GM23338 (cell line): ENCODE results near the gene CTSC. TPM values are rescaled to one million over a fixed set of nuclear protein-coding genes. Genes with fewer than 3 reads are reported as not detected.
A peak's percentile ranks its signal among the peaks of the same experiment; 100 is the strongest.

Source experiments
- ATAC-seq: fragments of 200-7000 bp; cut with Tn5 transposase; 3 replicates; pipeline ENCODE4 v1.9.1; 2020
- DNase-seq: peaks from one replicate; pipeline ENCODE4 v3.0.0-alpha.2; 2015; ENCODE audit warnings: low spot score
- H2AFZ ChIP-seq: fragments of 200-600 bp; sonication (generic); 2 replicates; pipeline ENCODE4 v1.8.0; 2016; ENCODE audit warnings: antibody characterized with exemption, mild to moderate bottlenecking, moderate library complexity
- H3F3A ChIP-seq: fragments of 200-600 bp; sonication (generic); replicated peaks from 2 replicates; pipeline ENCODE4 v1.8.0; 2017; ENCODE audit warnings: antibody characterized with exemption, mixed run types, low read depth
- H3K27ac ChIP-seq: fragments of 200-600 bp; sonication (generic); 2 replicates; pipeline ENCODE4 v1.6.1; 2016; ENCODE audit warnings: low read depth
- H3K27me3 ChIP-seq: fragments of 200-600 bp; sonication (generic); 2 replicates; pipeline ENCODE4 v1.8.0; 2016; ENCODE audit warnings: mild to moderate bottlenecking, mixed run types, moderate library complexity; ENCODE audit not compliant: insufficient read depth
- H3K36me3 ChIP-seq: fragments of 200-600 bp; sonication (generic); 2 replicates; pipeline ENCODE4 v1.8.0; 2016; ENCODE audit warnings: mild to moderate bottlenecking; ENCODE audit not compliant: insufficient read depth
- H3K4me1 ChIP-seq: fragments of 200-600 bp; sonication (generic); 2 replicates; pipeline ENCODE4 v1.8.0; 2016; ENCODE audit warnings: mild to moderate bottlenecking, moderate library complexity; ENCODE audit not compliant: insufficient read depth
- H3K4me2 ChIP-seq: fragments of 200-600 bp; sonication (generic); 2 replicates; pipeline ENCODE4 v1.7.1; 2017; ENCODE audit warnings: mixed run types
- H3K4me3 ChIP-seq: fragments of 200-600 bp; sonication (generic); 2 replicates; pipeline ENCODE4 v1.6.1; 2016; ENCODE audit warnings: mixed run types
- H3K79me2 ChIP-seq: fragments of 200-600 bp; sonication (generic); replicated peaks from 2 replicates; pipeline ENCODE4 v1.8.0; 2017; ENCODE audit warnings: mild to moderate bottlenecking; ENCODE audit not compliant: insufficient read depth
- H3K9me2 ChIP-seq: fragments of 200-600 bp; sonication (generic); 2 replicates; pipeline ENCODE4 v1.8.0; 2017; ENCODE audit not compliant: insufficient read depth
- H4K20me1 ChIP-seq: fragments of 200-600 bp; sonication (generic); replicated peaks from 2 replicates; pipeline ENCODE4 v1.8.0; 2017; ENCODE audit warnings: mild to moderate bottlenecking; ENCODE audit not compliant: insufficient read depth
- H3K27ac Mint-ChIP-seq: 2 replicates; pipeline ENCODE4 v1.8.0; 2020; ENCODE audit warnings: inconsistent platforms, mild to moderate bottlenecking, moderate library complexity, mixed read lengths
- H3K27me3 Mint-ChIP-seq: 3 replicates; pipeline ENCODE4 v1.8.0; 2022; ENCODE audit warnings: low read depth, mild to moderate bottlenecking, moderate library complexity, mixed read lengths, inconsistent platforms; ENCODE audit not compliant: insufficient read depth, poor library complexity
- H3K36me3 Mint-ChIP-seq: 3 replicates; pipeline ENCODE4 v1.8.0; 2021; ENCODE audit warnings: low read depth, mild to moderate bottlenecking, inconsistent platforms, moderate library complexity, mixed read lengths
- H3K4me1 Mint-ChIP-seq: 3 replicates; pipeline ENCODE4 v1.8.0; 2020; ENCODE audit warnings: mild to moderate bottlenecking, inconsistent platforms, mixed read lengths
- H3K4me3 Mint-ChIP-seq: 3 replicates; pipeline ENCODE4 v1.8.0; 2021; ENCODE audit warnings: moderate library complexity, mild to moderate bottlenecking, inconsistent platforms, mixed read lengths
- H3K9me3 Mint-ChIP-seq: 3 replicates; pipeline ENCODE4 v1.8.0; 2020; ENCODE audit warnings: moderate library complexity, mild to moderate bottlenecking, inconsistent platforms, mixed read lengths
- CREB1 ChIP-seq: fragments of 250-450 bp; sonication (Bioruptor Pico); IDR thresholded peaks from 2 replicates; pipeline ENCODE4 v1.5.0; 2020; ENCODE audit warnings: low read depth, mild to moderate bottlenecking, moderate library complexity
- EZH2 ChIP-seq: fragments of 200-600 bp; sonication (generic); IDR thresholded peaks from one replicate; pipeline ENCODE4 v1.8.0; 2017; ENCODE audit warnings: antibody characterized with exemption, mild to moderate bottlenecking, low read depth; ENCODE audit not compliant: unreplicated experiment
- EZH2phosphoT487 ChIP-seq: fragments of 200-600 bp; sonication (generic); IDR thresholded peaks from one replicate; pipeline ENCODE4 v1.8.1; 2018; ENCODE audit warnings: antibody characterized with exemption; ENCODE audit not compliant: unreplicated experiment
- NANOG ChIP-seq: IDR thresholded peaks from 2 replicates; pipeline ENCODE4 v1.6.1; 2016; ENCODE audit warnings: antibody characterized with exemption, borderline replicate concordance
- POLR2AphosphoS5 ChIP-seq: IDR thresholded peaks from 2 replicates; pipeline ENCODE4 v1.6.1; 2016; ENCODE audit warnings: antibody characterized with exemption, low read depth
- STAT1 ChIP-seq: IDR thresholded peaks from one replicate; pipeline ENCODE4 v1.6.1; 2016; ENCODE audit warnings: antibody characterized with exemption; ENCODE audit not compliant: unreplicated experiment
- ZNF114 ChIP-seq: fragments of 250-450 bp; sonication (Bioruptor Pico); IDR thresholded peaks from 2 replicates; pipeline ENCODE4 v1.5.0; 2020; ENCODE audit warnings: mild to moderate bottlenecking, moderate library complexity
- ZNF331 ChIP-seq: fragments of 250-450 bp; sonication (Bioruptor Pico); IDR thresholded peaks from 2 replicates; pipeline ENCODE4 v1.5.0; 2020; ENCODE audit warnings: low read depth, mild to moderate bottlenecking, moderate library complexity
- polyA plus RNA-seq: library from polyadenylated mRNA; unstranded; fragments of >200 nt; fragmentation: Nextera tagmentation; extraction: Ambion mirVana; gene quantifications from 2 replicates; pipeline ENCODE4 v1.2.1, GENCODE V29; 2016
- total RNA-seq: library from RNA; depleted of rRNA; stranded (reverse); fragments of >200 nt; shearing (Covaris generic); gene quantifications from 2 replicates; pipeline ENCODE4 v1.2.3, GENCODE V29; 2014
- TF ChIP-seq, protein P1 (sequence below), 2 experiments: fragments of 200-600 bp in 1 of 2; sonication (generic) in 1 of 2; conservative IDR thresholded peaks; 2 replicates each; pipeline versions ENCODE4 v1.5.1 to v1.6.1; 2016 to 2017; ENCODE audit warnings: antibody characterized with exemption in 2 of 2, low read depth in 2 of 2, mild to moderate bottlenecking in 2 of 2, moderate library complexity in 1 of 2
- TF ChIP-seq, protein P2 (sequence below): IDR thresholded peaks from 2 replicates; pipeline ENCODE4 v1.6.1; 2016; ENCODE audit warnings: antibody characterized with exemption
- TF ChIP-seq, protein P3 (sequence below): IDR thresholded peaks from one replicate; pipeline ENCODE4 v1.6.1; 2018; ENCODE audit warnings: antibody characterized with exemption; ENCODE audit not compliant: unreplicated experiment
- TF ChIP-seq, protein P4 (sequence below): fragments of 250-450 bp; sonication (Bioruptor Pico); IDR thresholded peaks from 2 replicates; pipeline ENCODE4 v1.5.0; 2020; ENCODE audit warnings: mild to moderate bottlenecking, moderate library complexity

The CTSC gene
- total and polyA plus RNA-seq, 2 experiments from 2014 or later = 408 to 444 TPM

DNA sequence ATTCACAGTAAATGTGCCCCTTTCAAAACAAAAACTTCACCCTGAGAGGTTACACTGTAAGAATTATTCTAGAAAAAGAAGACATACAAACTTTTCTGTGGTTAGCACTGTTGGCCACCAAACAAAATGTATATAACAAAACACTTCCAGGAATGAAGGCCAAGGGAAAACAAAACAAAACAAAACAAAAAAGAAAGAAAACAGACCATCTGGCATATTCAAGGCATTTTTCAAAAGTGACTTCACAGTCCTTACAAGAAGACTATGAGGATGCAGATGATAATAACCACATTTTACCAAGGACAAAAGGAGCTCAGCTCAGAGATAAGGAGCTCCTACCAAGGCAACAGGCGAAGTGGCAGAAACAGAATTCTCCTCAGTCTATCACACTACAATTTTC lies 24.9 kb downstream of the CTSC start (continued):
- TF ChIP-seq, protein P1, sequence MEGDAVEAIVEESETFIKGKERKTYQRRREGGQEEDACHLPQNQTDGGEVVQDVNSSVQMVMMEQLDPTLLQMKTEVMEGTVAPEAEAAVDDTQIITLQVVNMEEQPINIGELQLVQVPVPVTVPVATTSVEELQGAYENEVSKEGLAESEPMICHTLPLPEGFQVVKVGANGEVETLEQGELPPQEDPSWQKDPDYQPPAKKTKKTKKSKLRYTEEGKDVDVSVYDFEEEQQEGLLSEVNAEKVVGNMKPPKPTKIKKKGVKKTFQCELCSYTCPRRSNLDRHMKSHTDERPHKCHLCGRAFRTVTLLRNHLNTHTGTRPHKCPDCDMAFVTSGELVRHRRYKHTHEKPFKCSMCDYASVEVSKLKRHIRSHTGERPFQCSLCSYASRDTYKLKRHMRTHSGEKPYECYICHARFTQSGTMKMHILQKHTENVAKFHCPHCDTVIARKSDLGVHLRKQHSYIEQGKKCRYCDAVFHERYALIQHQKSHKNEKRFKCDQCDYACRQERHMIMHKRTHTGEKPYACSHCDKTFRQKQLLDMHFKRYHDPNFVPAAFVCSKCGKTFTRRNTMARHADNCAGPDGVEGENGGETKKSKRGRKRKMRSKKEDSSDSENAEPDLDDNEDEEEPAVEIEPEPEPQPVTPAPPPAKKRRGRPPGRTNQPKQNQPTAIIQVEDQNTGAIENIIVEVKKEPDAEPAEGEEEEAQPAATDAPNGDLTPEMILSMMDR (conservative IDR thresholded peaks at IDR 0.05; ENCODE audit: low read depth in 2 of 2) = no peak
- TF ChIP-seq ZNF114 (CRISPR knock-in tag) = no peak
- no peak for TF ChIP-seq ZNF331 (CRISPR knock-in tag)
- no peak for TF ChIP-seq EZH2phosphoT487
- TF ChIP-seq NANOG = no peak
- TF ChIP-seq CREB1 (CRISPR knock-in tag) = no peak
- TF ChIP-seq, protein P2, sequence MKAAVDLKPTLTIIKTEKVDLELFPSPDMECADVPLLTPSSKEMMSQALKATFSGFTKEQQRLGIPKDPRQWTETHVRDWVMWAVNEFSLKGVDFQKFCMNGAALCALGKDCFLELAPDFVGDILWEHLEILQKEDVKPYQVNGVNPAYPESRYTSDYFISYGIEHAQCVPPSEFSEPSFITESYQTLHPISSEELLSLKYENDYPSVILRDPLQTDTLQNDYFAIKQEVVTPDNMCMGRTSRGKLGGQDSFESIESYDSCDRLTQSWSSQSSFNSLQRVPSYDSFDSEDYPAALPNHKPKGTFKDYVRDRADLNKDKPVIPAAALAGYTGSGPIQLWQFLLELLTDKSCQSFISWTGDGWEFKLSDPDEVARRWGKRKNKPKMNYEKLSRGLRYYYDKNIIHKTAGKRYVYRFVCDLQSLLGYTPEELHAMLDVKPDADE = no peak

DNA sequence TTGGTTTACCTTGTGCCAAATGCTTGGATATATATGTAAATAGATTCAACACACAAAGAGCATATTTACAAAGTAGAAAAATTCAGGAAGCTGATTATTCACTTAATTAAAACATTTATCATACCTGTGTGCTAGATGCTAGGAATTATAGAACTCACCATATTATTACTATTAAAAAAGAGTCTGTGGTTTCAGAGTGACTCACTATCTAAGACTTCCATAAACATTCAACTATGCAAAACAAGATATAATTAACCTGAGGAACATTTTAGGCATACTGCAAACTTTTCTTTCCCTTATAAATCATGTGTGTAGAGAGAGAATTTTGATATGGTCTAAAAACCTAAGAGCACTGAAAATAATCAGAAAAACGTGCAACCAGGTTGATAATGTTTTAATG lies 27.3 kb downstream of the CTSC start:
- Mint-ChIP-seq H3K4me3 (no peak overlapping the region), H3K27ac (peak overlapping the region; percentile 89), H3K27me3 (peaks cover 7% of the 10 kb centered on the region), H3K9me3 (peaks cover 6% of the 10 kb centered on the region; the same call in 1 of the 3 replicates), H3K36me3 (peaks cover 78% of the 10 kb centered on the region), H3K4me1 (peaks cover 84% of the 10 kb centered on the region)
- Histone ChIP-seq H3K4me2 (no peak overlapping the region), H2AFZ (no peak overlapping the region), H3K27ac (peak overlapping the region; percentile 76), H3K27me3 (no peaks in the 10 kb centered on the region), H3F3A (0 out of 2 replicates have a peak, but pooled peaks cover 7% of the 10 kb centered on the region), H3K79me2 (peaks cover 74% of the 10 kb centered on the region), H4K20me1 (peaks cover 3% of the 10 kb centered on the region; the same call in 1 of the 2 replicates), H3K36me3 (peaks cover 33% of the 10 kb centered on the region; the same call in 1 of the 2 replicates), H3K9me2 (no peaks in the 10 kb centered on the region), H3K4me1 (peaks cover 63% of the 10 kb centered on the region), H3K4me3 (no peak overlapping the region)
- ATAC-seq (no peak), DNase-seq (no peak)
- TF ChIP-seq EZH2 (no peak), EZH2phosphoT487 (no peak), ZNF114 (CRISPR knock-in tag) (no peak), POLR2AphosphoS5 (no peak), STAT1 (no peak), ZNF331 (CRISPR knock-in tag) (no peak)
- TF ChIP-seq, protein P3, sequence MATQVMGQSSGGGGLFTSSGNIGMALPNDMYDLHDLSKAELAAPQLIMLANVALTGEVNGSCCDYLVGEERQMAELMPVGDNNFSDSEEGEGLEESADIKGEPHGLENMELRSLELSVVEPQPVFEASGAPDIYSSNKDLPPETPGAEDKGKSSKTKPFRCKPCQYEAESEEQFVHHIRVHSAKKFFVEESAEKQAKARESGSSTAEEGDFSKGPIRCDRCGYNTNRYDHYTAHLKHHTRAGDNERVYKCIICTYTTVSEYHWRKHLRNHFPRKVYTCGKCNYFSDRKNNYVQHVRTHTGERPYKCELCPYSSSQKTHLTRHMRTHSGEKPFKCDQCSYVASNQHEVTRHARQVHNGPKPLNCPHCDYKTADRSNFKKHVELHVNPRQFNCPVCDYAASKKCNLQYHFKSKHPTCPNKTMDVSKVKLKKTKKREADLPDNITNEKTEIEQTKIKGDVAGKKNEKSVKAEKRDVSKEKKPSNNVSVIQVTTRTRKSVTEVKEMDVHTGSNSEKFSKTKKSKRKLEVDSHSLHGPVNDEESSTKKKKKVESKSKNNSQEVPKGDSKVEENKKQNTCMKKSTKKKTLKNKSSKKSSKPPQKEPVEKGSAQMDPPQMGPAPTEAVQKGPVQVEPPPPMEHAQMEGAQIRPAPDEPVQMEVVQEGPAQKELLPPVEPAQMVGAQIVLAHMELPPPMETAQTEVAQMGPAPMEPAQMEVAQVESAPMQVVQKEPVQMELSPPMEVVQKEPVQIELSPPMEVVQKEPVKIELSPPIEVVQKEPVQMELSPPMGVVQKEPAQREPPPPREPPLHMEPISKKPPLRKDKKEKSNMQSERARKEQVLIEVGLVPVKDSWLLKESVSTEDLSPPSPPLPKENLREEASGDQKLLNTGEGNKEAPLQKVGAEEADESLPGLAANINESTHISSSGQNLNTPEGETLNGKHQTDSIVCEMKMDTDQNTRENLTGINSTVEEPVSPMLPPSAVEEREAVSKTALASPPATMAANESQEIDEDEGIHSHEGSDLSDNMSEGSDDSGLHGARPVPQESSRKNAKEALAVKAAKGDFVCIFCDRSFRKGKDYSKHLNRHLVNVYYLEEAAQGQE = no peak
- TF ChIP-seq, protein P4, sequence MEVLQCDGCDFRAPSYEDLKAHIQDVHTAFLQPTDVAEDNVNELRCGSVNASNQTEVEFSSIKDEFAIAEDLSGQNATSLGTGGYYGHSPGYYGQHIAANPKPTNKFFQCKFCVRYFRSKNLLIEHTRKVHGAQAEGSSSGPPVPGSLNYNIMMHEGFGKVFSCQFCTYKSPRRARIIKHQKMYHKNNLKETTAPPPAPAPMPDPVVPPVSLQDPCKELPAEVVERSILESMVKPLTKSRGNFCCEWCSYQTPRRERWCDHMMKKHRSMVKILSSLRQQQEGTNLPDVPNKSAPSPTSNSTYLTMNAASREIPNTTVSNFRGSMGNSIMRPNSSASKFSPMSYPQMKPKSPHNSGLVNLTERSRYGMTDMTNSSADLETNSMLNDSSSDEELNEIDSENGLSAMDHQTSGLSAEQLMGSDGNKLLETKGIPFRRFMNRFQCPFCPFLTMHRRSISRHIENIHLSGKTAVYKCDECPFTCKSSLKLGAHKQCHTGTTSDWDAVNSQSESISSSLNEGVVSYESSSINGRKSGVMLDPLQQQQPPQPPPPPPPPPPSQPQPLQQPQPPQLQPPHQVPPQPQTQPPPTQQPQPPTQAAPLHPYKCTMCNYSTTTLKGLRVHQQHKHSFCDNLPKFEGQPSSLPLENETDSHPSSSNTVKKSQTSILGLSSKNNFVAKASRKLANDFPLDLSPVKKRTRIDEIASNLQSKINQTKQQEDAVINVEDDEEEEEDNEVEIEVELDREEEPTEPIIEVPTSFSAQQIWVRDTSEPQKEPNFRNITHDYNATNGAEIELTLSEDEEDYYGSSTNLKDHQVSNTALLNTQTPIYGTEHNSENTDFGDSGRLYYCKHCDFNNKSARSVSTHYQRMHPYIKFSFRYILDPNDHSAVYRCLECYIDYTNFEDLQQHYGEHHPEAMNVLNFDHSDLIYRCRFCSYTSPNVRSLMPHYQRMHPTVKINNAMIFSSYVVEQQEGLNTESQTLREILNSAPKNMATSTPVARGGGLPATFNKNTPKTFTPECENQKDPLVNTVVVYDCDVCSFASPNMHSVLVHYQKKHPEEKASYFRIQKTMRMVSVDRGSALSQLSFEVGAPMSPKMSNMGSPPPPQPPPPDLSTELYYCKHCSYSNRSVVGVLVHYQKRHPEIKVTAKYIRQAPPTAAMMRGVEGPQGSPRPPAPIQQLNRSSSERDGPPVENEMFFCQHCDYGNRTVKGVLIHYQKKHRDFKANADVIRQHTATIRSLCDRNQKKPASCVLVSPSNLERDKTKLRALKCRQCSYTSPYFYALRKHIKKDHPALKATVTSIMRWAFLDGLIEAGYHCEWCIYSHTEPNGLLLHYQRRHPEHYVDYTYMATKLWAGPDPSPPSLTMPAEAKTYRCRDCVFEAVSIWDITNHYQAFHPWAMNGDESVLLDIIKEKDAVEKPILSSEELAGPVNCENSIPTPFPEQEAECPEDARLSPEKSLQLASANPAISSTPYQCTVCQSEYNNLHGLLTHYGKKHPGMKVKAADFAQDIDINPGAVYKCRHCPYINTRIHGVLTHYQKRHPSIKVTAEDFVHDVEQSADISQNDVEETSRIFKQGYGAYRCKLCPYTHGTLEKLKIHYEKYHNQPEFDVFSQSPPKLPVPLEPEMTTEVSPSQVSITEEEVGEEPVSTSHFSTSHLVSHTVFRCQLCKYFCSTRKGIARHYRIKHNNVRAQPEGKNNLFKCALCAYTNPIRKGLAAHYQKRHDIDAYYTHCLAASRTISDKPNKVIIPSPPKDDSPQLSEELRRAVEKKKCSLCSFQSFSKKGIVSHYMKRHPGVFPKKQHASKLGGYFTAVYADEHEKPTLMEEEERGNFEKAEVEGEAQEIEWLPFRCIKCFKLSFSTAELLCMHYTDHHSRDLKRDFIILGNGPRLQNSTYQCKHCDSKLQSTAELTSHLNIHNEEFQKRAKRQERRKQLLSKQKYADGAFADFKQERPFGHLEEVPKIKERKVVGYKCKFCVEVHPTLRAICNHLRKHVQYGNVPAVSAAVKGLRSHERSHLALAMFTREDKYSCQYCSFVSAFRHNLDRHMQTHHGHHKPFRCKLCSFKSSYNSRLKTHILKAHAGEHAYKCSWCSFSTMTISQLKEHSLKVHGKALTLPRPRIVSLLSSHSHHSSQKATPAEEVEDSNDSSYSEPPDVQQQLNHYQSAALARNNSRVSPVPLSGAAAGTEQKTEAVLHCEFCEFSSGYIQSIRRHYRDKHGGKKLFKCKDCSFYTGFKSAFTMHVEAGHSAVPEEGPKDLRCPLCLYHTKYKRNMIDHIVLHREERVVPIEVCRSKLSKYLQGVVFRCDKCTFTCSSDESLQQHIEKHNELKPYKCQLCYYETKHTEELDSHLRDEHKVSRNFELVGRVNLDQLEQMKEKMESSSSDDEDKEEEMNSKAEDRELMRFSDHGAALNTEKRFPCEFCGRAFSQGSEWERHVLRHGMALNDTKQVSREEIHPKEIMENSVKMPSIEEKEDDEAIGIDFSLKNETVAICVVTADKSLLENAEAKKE (CRISPR knock-in tag) = no peak
